Osteoblast (primary cell): ENCODE results near the gene IFNA5. TPM values are rescaled to one million over a fixed set of nuclear protein-coding genes. Genes with fewer than 3 reads are reported as not detected.

Experiments used
- DNase-seq: peaks from one replicate; pipeline ENCODE4 v3.0.0; 2011; ENCODE audit warnings: low spot score, mixed read lengths; ENCODE audit not compliant: insufficient read length; ENCODE audit errors: missing footprints
- H2AFZ ChIP-seq: 2 replicates; pipeline ENCODE4 v1.6.0; 2011; ENCODE audit warnings: mild to moderate bottlenecking, low read length
- H3K27ac ChIP-seq: 2 replicates; pipeline ENCODE4 v1.5.1; 2011; ENCODE audit warnings: mild to moderate bottlenecking, low read depth, low read length, moderate library complexity
- H3K27me3 ChIP-seq: 2 replicates; pipeline ENCODE4 v1.6.0; 2012; ENCODE audit warnings: mild to moderate bottlenecking, control low read depth, inconsistent platforms, low read length, moderate library complexity; ENCODE audit not compliant: insufficient read depth
- H3K36me3 ChIP-seq: 2 replicates; pipeline ENCODE4 v1.5.1; 2011; ENCODE audit warnings: mild to moderate bottlenecking, low read length, control low read depth, moderate library complexity; ENCODE audit not compliant: insufficient read depth
- H3K4me1 ChIP-seq: 2 replicates; pipeline ENCODE4 v1.5.1; 2011; ENCODE audit warnings: mild to moderate bottlenecking, low read length, control low read depth, moderate library complexity; ENCODE audit not compliant: insufficient read depth
- H3K4me2 ChIP-seq: 2 replicates; pipeline ENCODE4 v1.6.0; 2011; ENCODE audit warnings: mild to moderate bottlenecking, low read length; ENCODE audit not compliant: insufficient read depth
- H3K4me3 ChIP-seq: fragments of 200-600 bp; sonication (generic); 3 replicates; pipeline ENCODE4 v1.5.1; 2012; ENCODE audit warnings: mild to moderate bottlenecking, low read length, inconsistent platforms; ENCODE audit not compliant: insufficient read depth
- H3K79me2 ChIP-seq: 2 replicates; pipeline ENCODE4 v1.6.0; 2012; ENCODE audit warnings: mild to moderate bottlenecking, low read length, control low read depth, inconsistent platforms; ENCODE audit not compliant: insufficient read depth
- H3K9me3 ChIP-seq: 2 replicates; pipeline ENCODE4 v1.5.1; 2011; ENCODE audit warnings: low read depth, low read length, control low read depth
- H4K20me1 ChIP-seq: 2 replicates; pipeline ENCODE4 v1.6.0; 2012; ENCODE audit warnings: mild to moderate bottlenecking, low read length, control low read depth; ENCODE audit not compliant: insufficient read depth
- total RNA-seq: library from RNA; depleted of rRNA; stranded (reverse); fragments of >200 nt; gene quantifications from 2 replicates; pipeline ENCODE4 v1.2.3, GENCODE V29; 2012
- TF ChIP-seq, protein P1 (sequence below): IDR thresholded peaks from 2 replicates; pipeline ENCODE4 v1.5.1; 2011; ENCODE audit warnings: mild to moderate bottlenecking, low read depth, low read length, moderate library complexity; ENCODE audit errors: extremely low read depth

Gene IFNA5
- not detected in 2 replicates for total RNA-seq

DNA sequence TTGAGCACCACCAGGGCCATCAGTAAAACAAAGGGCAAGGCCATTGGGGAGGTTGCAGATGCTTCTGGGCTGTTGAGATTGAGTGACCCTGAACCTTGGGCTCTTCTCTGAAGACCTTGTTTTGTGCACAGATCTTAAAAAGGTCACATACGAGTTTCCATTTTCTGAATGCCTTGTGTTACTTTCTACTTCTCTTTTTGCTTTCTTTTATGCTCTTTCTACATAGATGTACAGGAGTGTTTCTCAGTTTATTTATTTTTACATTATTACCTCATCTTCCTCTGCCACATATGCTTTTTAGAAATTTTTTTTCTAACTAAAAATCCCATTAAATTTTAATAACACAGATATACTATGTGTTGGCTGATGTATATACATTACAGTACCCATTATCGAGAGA is at the start of gene IFNA5:
IFNA5 (minus strand) TSS at position 101 of the 400 bp plus-strand sequence; CDS start at position 44, 57 bp downstream.
- Histone ChIP-seq H3K27me3 (peaks cover 63% of the 10 kb centered on the region), H3K9me3 (no peaks in the 10 kb centered on the region), H3K4me3 (no peak within 1 kb of the TSS), H3K79me2 (no peaks in the 10 kb centered on the region), H4K20me1 (no peaks in the 10 kb centered on the region), H3K4me2 (no peak within 1 kb of the TSS), H3K36me3 (no peaks in the 10 kb centered on the region), H3K4me1 (no peaks in the 10 kb centered on the region), H2AFZ (no peak within 1 kb of the TSS), H3K27ac (no peak within 1 kb of the TSS)
- DNase-seq, result no peak
- TF ChIP-seq, protein P1, sequence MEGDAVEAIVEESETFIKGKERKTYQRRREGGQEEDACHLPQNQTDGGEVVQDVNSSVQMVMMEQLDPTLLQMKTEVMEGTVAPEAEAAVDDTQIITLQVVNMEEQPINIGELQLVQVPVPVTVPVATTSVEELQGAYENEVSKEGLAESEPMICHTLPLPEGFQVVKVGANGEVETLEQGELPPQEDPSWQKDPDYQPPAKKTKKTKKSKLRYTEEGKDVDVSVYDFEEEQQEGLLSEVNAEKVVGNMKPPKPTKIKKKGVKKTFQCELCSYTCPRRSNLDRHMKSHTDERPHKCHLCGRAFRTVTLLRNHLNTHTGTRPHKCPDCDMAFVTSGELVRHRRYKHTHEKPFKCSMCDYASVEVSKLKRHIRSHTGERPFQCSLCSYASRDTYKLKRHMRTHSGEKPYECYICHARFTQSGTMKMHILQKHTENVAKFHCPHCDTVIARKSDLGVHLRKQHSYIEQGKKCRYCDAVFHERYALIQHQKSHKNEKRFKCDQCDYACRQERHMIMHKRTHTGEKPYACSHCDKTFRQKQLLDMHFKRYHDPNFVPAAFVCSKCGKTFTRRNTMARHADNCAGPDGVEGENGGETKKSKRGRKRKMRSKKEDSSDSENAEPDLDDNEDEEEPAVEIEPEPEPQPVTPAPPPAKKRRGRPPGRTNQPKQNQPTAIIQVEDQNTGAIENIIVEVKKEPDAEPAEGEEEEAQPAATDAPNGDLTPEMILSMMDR, result no peak

DNA sequence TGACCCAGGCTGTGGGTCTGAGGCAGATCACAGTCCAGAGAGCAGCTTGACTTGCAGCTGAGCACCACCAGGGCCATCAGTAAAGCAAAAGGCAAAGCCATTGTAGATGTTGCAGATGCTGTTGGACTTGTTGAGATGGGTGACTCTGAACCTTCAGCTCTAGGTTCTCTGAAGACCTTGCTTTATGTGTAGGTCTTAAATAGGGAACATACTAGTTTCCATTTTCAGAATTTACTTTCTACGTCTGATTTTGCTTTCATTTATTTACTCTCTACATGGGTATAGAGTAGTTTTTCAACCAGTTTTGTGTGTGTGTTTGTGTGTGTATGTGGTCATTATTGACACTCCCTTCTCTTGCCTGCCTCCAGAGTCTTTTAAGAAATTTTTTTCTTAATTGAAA is 45.7 kb upstream of the IFNA5 start, which contains the start of gene IFNA6:
IFNA6 (minus strand) TSS at position 101 of the 400 bp plus-strand sequence; CDS start at position 101, 0 bp downstream.
- Histone ChIP-seq H3K4me2 (no peak within 1 kb of the TSS), H3K79me2 (no peaks in the 10 kb centered on the region), H3K4me1 (no peaks in the 10 kb centered on the region), H4K20me1 (no peaks in the 10 kb centered on the region), H2AFZ (no peak within 1 kb of the TSS), H3K4me3 (no peak within 1 kb of the TSS), H3K36me3 (no peaks in the 10 kb centered on the region), H3K27ac (no peak within 1 kb of the TSS), H3K27me3 (peaks cover 25% of the 10 kb centered on the region), H3K9me3 (no peaks in the 10 kb centered on the region)
- TF ChIP-seq, protein P1, result no peak
- no peak for DNase-seq

DNA sequence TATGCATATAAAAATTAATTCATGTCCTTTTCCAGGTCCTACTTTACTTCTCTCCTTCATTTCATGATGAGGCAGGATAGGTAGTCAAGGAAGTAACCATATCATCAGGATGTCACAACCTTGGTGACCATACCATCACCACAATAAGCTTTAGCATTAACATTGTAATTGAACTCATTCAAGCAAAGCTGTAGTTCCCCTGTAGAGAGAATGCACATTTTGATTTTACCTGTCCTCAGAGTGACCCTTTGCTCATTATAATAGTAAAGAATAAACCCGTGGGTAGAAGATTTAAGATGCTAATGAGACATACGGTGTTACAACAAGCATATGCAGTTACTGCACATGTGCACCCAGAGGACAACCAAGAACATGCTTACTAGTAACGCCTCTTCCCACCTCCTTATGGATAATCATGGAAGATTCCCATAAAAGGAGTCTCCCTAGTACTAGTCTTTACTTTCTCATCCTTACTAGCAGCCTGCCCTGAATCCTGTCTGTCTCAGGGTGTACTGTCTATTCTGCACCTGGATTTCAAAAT is 43.4 kb upstream of the IFNA5 start:
- no peaks in the 10 kb centered on the region for H4K20me1 ChIP-seq
- H3K27me3 ChIP-seq, result peaks cover 14% of the 10 kb centered on the region
- no peaks in the 10 kb centered on the region for H3K9me3 ChIP-seq
- no peak overlapping the region for H3K4me2 ChIP-seq
- H2AFZ ChIP-seq, result no peak overlapping the region
- no peaks in the 10 kb centered on the region for H3K36me3 ChIP-seq
- TF ChIP-seq, protein P1, result no peak
- no peak overlapping the region for H3K4me3 ChIP-seq
- no peak overlapping the region for H3K27ac ChIP-seq
- no peaks in the 10 kb centered on the region for H3K4me1 ChIP-seq
- no peaks in the 10 kb centered on the region for H3K79me2 ChIP-seq
- no peak for DNase-seq

GRCh38 chr9:21340735-21341134 is 35.6 kb upstream of the IFNA5 start:
- Histone ChIP-seq H3K9me3 (no peaks in the 10 kb centered on the region), H3K79me2 (no peaks in the 10 kb centered on the region), H4K20me1 (no peaks in the 10 kb centered on the region), H3K36me3 (no peaks in the 10 kb centered on the region), H3K4me1 (peaks cover 1% of the 10 kb centered on the region), H3K4me2 (no peak overlapping the region), H3K27me3 (peaks cover 13% of the 10 kb centered on the region), H3K27ac (no peak overlapping the region), H3K4me3 (no peak overlapping the region), H2AFZ (no peak overlapping the region)
- TF ChIP-seq, protein P1, result no peak
- no peak for DNase-seq
